Astrocyte of the spinal cord (primary cell): ENCODE results near the gene MGAT4A.
A peak's percentile ranks its signal among the peaks of the same experiment; 100 is the strongest.
"Not testable (repeated sequence)": the region's sequence is repeated elsewhere in the genome, so short reads cannot be mapped to it uniquely, and the experiment has no call there.

Experiments used
- DNase-seq: peaks from one replicate; pipeline ENCODE4 v3.0.0; 2011; ENCODE audit warnings: low read depth, low spot score
- H3K4me3 ChIP-seq: 2 replicates; pipeline ENCODE4 v1.5.1; 2011; ENCODE audit warnings: low read depth, mild to moderate bottlenecking, low read length, moderate library complexity
- CTCF ChIP-seq: IDR thresholded peaks from 2 replicates; pipeline ENCODE4 v1.5.1; 2012; ENCODE audit warnings: low read depth, mild to moderate bottlenecking, low read length, inconsistent platforms
- in situ Hi-C: cut with HindIII; loops from 2 replicates; pipeline ENCODE4 v1.10.0; 2017; ENCODE audit warnings: low sequenced_read_pairs

MGAT4A gene

GRCh38 chr2:98607104-98607503, 123.8 kb downstream of the MGAT4A start:
- no peak for TF ChIP-seq CTCF
- H3K4me3 ChIP-seq, result peak overlapping the region; percentile 89
- in situ Hi-C loops, result no loop called here
- no peak for DNase-seq

- DNase-seq, result no peak
- TF ChIP-seq CTCF, result no peak
- in situ Hi-C loops, result no loop called here
- no peak overlapping the region for H3K4me3 ChIP-seq
These were observed 124.5 kb downstream of the MGAT4A start for GRCh38 chr2:98606431-98606830.

- no peak for DNase-seq
- in situ Hi-C loops, result no loop called here
- no peak overlapping the region for H3K4me3 ChIP-seq
- no peak for TF ChIP-seq CTCF
These were observed 125.9 kb downstream of the MGAT4A start for GRCh38 chr2:98605076-98605475.

GRCh38 chr2:98604547-98604946, 126.4 kb downstream of the MGAT4A start:
- no peak for TF ChIP-seq CTCF
- in situ Hi-C loops, result no loop called here
- no peak overlapping the region for H3K4me3 ChIP-seq
- DNase-seq, result no peak

GRCh38 chr2:98601532-98602132, 129.3 kb downstream of the MGAT4A start:
- TF ChIP-seq CTCF, result peak; percentile 72
- H3K4me3 ChIP-seq, result no peak overlapping the region
- in situ Hi-C loops, result no loop called here
- peak; percentile 46 for DNase-seq

GRCh38 chr2:98598781-98599428, 132.0 kb downstream of the MGAT4A start:
- DNase-seq, result peak; percentile 25
- no peak overlapping the region for H3K4me3 ChIP-seq
- in situ Hi-C loops, result no loop called here
- TF ChIP-seq CTCF, result no peak

- DNase-seq, in situ Hi-C loops, H3K4me3 ChIP-seq: not testable (repeated sequence)
These were observed 136.3 kb downstream of the MGAT4A start for GRCh38 chr2:98594665-98595064.
